NCI-H1105 treated with DMSO at 0.1 percent for 48 hours (cell line): ENCODE results near the gene RGS16.

Source experiments
- DNase-seq: peaks from one replicate; lab custom pipeline; 2025; lab: John Stamatoyannopoulos, UW

The RGS16 gene

GRCh38 chr1:182608845-182609610 is 4.8 kb upstream of the RGS16 start:
- no peak for DNase-seq

GRCh38 chr1:182608236-182608635 is 4.0 kb upstream of the RGS16 start:
- DNase-seq = no peak

- DNase-seq = no peak
Observed at GRCh38 chr1:182607566-182607965, 3.4 kb upstream of the RGS16 start.

GRCh38 chr1:182603646-182604174 is 479 bp downstream of the RGS16 start:
- peak; percentile 58 for DNase-seq

GRCh38 chr1:182602935-182603645 is 1.1 kb downstream of the RGS16 start:
- no peak for DNase-seq

- DNase-seq = peak; percentile 44
Observed at GRCh38 chr1:182601913-182602312, 2.3 kb downstream of the RGS16 start.

GRCh38 chr1:182601416-182601786 is 2.8 kb downstream of the RGS16 start:
- DNase-seq = peak; percentile 85

GRCh38 chr1:182600745-182601415 is 3.3 kb downstream of the RGS16 start:
- DNase-seq = no peak

GRCh38 chr1:182600036-182600713 is 4.0 kb downstream of the RGS16 start:
- no peak for DNase-seq

GRCh38 chr1:182599339-182599738 is 4.8 kb downstream of the RGS16 start:
- no peak for DNase-seq

GRCh38 chr1:182598296-182598695 is 5.9 kb downstream of the RGS16 start:
- no peak for DNase-seq

- DNase-seq = no peak
Observed at GRCh38 chr1:182596934-182597333, 7.3 kb downstream of the RGS16 start.

GRCh38 chr1:182595641-182596240 is 8.4 kb downstream of the RGS16 start:
- peak; percentile 39 for DNase-seq

- DNase-seq = no peak
Observed at GRCh38 chr1:182589931-182590330, 14.3 kb downstream of the RGS16 start.

GRCh38 chr1:182589520-182589919 is 14.7 kb downstream of the RGS16 start:
- no peak for DNase-seq

GRCh38 chr1:182588500-182589396 is 15.4 kb downstream of the RGS16 start, which contains the start of gene RNASEL:
Gene RNASEL, minus strand, starts transcription at chr1:182589256. Its CDS starts 2,450 bp downstream, at chr1:182586806.
- no peak for DNase-seq

GRCh38 chr1:182587666-182588499 is 16.3 kb downstream of the RGS16 start:
- no peak for DNase-seq

- no peak for DNase-seq
Observed at GRCh38 chr1:182587093-182587492, 17.1 kb downstream of the RGS16 start.

GRCh38 chr1:182586380-182586779 is 17.8 kb downstream of the RGS16 start:
- no peak for DNase-seq

- DNase-seq = no peak
Observed at GRCh38 chr1:182584746-182585145, 19.4 kb downstream of the RGS16 start.
